Measurements from ENCODE around the gene PLA2G4E. TPM values are rescaled to one million over a fixed set of nuclear protein-coding genes. Genes with fewer than 3 reads are reported as not detected.

PLA2G4E gene
- total and polyA plus RNA-seq, 2 experiments from 2014 or later, result not detected

DNA sequence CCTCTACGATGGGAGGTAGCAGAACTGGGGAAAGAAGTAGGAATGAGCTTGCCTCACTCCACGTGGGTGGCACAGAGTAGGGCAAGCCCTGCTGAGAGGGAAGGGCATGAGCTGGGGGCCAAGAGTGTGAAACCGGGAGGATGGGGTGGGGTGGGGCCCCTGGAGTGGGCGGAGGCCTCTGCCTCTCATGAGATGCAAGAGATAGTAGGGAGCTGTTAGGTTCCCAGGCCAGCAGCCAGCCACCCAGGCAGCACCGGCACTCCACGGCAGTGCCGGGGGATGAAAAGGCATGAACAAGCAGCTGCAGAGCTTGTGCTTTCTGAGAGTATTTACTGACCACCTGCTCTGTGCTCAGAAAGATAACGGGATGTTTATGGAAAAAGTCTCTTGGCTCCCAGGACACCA, 24.4 kb upstream of the PLA2G4E start (continued):
- TF ChIP-seq, protein P1, sequence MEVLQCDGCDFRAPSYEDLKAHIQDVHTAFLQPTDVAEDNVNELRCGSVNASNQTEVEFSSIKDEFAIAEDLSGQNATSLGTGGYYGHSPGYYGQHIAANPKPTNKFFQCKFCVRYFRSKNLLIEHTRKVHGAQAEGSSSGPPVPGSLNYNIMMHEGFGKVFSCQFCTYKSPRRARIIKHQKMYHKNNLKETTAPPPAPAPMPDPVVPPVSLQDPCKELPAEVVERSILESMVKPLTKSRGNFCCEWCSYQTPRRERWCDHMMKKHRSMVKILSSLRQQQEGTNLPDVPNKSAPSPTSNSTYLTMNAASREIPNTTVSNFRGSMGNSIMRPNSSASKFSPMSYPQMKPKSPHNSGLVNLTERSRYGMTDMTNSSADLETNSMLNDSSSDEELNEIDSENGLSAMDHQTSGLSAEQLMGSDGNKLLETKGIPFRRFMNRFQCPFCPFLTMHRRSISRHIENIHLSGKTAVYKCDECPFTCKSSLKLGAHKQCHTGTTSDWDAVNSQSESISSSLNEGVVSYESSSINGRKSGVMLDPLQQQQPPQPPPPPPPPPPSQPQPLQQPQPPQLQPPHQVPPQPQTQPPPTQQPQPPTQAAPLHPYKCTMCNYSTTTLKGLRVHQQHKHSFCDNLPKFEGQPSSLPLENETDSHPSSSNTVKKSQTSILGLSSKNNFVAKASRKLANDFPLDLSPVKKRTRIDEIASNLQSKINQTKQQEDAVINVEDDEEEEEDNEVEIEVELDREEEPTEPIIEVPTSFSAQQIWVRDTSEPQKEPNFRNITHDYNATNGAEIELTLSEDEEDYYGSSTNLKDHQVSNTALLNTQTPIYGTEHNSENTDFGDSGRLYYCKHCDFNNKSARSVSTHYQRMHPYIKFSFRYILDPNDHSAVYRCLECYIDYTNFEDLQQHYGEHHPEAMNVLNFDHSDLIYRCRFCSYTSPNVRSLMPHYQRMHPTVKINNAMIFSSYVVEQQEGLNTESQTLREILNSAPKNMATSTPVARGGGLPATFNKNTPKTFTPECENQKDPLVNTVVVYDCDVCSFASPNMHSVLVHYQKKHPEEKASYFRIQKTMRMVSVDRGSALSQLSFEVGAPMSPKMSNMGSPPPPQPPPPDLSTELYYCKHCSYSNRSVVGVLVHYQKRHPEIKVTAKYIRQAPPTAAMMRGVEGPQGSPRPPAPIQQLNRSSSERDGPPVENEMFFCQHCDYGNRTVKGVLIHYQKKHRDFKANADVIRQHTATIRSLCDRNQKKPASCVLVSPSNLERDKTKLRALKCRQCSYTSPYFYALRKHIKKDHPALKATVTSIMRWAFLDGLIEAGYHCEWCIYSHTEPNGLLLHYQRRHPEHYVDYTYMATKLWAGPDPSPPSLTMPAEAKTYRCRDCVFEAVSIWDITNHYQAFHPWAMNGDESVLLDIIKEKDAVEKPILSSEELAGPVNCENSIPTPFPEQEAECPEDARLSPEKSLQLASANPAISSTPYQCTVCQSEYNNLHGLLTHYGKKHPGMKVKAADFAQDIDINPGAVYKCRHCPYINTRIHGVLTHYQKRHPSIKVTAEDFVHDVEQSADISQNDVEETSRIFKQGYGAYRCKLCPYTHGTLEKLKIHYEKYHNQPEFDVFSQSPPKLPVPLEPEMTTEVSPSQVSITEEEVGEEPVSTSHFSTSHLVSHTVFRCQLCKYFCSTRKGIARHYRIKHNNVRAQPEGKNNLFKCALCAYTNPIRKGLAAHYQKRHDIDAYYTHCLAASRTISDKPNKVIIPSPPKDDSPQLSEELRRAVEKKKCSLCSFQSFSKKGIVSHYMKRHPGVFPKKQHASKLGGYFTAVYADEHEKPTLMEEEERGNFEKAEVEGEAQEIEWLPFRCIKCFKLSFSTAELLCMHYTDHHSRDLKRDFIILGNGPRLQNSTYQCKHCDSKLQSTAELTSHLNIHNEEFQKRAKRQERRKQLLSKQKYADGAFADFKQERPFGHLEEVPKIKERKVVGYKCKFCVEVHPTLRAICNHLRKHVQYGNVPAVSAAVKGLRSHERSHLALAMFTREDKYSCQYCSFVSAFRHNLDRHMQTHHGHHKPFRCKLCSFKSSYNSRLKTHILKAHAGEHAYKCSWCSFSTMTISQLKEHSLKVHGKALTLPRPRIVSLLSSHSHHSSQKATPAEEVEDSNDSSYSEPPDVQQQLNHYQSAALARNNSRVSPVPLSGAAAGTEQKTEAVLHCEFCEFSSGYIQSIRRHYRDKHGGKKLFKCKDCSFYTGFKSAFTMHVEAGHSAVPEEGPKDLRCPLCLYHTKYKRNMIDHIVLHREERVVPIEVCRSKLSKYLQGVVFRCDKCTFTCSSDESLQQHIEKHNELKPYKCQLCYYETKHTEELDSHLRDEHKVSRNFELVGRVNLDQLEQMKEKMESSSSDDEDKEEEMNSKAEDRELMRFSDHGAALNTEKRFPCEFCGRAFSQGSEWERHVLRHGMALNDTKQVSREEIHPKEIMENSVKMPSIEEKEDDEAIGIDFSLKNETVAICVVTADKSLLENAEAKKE (CRISPR knock-in tag; IDR thresholded peaks at IDR 0.05), result no peak
- TF ChIP-seq EZH2phosphoT487 (IDR thresholded peaks at IDR 0.05; ENCODE audit: unreplicated experiment), result no peak
- TF ChIP-seq, protein P2, sequence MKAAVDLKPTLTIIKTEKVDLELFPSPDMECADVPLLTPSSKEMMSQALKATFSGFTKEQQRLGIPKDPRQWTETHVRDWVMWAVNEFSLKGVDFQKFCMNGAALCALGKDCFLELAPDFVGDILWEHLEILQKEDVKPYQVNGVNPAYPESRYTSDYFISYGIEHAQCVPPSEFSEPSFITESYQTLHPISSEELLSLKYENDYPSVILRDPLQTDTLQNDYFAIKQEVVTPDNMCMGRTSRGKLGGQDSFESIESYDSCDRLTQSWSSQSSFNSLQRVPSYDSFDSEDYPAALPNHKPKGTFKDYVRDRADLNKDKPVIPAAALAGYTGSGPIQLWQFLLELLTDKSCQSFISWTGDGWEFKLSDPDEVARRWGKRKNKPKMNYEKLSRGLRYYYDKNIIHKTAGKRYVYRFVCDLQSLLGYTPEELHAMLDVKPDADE (IDR thresholded peaks at IDR 0.05), result no peak

DNA sequence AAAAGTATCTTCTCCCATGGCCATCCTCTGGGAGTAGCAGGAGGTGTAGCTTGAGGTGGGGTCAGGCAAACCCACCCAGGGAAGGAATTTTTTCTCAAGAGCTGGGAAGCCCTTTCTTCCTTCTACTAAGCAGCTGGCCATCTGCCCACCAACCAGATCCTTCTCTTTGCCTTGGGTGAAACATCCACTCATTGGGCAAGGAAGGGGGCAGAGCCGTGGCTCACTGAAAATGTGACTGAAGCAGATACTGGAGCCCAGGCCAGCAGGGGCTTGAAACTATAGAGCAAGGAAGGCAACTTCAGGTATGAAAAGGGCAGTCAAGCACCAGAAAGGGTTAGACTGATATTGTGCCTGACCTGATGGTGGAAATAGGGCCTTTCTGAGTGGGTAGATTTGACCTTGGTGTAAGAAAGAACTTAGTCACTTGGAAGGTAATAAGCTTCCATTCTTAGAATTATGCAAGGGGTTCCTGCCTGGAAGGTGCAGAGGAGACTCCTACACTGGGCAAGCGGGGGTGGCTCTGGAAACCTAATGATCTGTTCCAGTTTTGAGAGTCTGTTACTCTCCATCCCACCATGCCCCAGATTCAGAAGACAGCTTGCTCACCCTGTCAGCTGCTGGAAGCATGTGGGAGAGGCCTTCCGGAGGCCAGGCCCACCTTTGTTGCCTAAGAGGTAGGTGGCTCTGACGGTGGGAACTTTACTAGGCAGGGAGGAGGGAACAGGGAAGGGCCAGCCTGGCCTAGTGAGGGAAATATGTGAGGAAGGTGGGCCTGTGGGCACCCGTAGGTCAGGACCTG, 22.0 kb upstream of the PLA2G4E start:
- Histone ChIP-seq H3K4me1 (ENCODE audit: insufficient read depth) (no peaks in the 10 kb centered on the region), H3K36me3 (ENCODE audit: insufficient read depth) (no peaks in the 10 kb centered on the region), H3K79me2 (replicated peaks; ENCODE audit: insufficient read depth) (no peaks in the 10 kb centered on the region), H4K20me1 (replicated peaks; ENCODE audit: insufficient read depth) (no peaks in the 10 kb centered on the region; the same call in 1 of the 2 replicates), H3K4me3 (no peak overlapping the region), H2AFZ (peak overlapping the region; percentile 74), H3K27me3 (ENCODE audit: insufficient read depth) (no peaks in the 10 kb centered on the region), H3F3A (replicated peaks; ENCODE audit: low read depth) (no peaks in the 10 kb centered on the region), H3K4me2 (no peak overlapping the region), H3K27ac (ENCODE audit: low read depth) (no peak overlapping the region), H3K9me2 (ENCODE audit: insufficient read depth) (no peaks in the 10 kb centered on the region)
- Mint-ChIP-seq H3K4me1 (peaks cover 7% of the 10 kb centered on the region), H3K36me3 (ENCODE audit: low read depth) (no peaks in the 10 kb centered on the region), H3K4me3 (no peak overlapping the region), H3K27me3 (ENCODE audit: insufficient read depth, low read depth, poor library complexity) (peaks cover 8% of the 10 kb centered on the region), H3K27ac (no peak overlapping the region), H3K9me3 (peaks cover 5% of the 10 kb centered on the region; the same call in 2 of the 3 replicates)
- no peak for ATAC-seq
- DNase-seq (ENCODE audit: low spot score), result no peak
- TF ChIP-seq, protein P3, sequence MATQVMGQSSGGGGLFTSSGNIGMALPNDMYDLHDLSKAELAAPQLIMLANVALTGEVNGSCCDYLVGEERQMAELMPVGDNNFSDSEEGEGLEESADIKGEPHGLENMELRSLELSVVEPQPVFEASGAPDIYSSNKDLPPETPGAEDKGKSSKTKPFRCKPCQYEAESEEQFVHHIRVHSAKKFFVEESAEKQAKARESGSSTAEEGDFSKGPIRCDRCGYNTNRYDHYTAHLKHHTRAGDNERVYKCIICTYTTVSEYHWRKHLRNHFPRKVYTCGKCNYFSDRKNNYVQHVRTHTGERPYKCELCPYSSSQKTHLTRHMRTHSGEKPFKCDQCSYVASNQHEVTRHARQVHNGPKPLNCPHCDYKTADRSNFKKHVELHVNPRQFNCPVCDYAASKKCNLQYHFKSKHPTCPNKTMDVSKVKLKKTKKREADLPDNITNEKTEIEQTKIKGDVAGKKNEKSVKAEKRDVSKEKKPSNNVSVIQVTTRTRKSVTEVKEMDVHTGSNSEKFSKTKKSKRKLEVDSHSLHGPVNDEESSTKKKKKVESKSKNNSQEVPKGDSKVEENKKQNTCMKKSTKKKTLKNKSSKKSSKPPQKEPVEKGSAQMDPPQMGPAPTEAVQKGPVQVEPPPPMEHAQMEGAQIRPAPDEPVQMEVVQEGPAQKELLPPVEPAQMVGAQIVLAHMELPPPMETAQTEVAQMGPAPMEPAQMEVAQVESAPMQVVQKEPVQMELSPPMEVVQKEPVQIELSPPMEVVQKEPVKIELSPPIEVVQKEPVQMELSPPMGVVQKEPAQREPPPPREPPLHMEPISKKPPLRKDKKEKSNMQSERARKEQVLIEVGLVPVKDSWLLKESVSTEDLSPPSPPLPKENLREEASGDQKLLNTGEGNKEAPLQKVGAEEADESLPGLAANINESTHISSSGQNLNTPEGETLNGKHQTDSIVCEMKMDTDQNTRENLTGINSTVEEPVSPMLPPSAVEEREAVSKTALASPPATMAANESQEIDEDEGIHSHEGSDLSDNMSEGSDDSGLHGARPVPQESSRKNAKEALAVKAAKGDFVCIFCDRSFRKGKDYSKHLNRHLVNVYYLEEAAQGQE (IDR thresholded peaks at IDR 0.05; ENCODE audit: unreplicated experiment), result no peak
- no peak for TF ChIP-seq POLR2AphosphoS5 (IDR thresholded peaks at IDR 0.05; ENCODE audit: low read depth)
- no peak for TF ChIP-seq STAT1 (IDR thresholded peaks at IDR 0.05; ENCODE audit: unreplicated experiment)
- TF ChIP-seq NANOG (IDR thresholded peaks at IDR 0.05; ENCODE audit: borderline replicate concordance), result no peak
- TF ChIP-seq ZNF331 (CRISPR knock-in tag; IDR thresholded peaks at IDR 0.05; ENCODE audit: low read depth), result no peak
- no peak for TF ChIP-seq EZH2 (IDR thresholded peaks at IDR 0.05; ENCODE audit: low read depth, unreplicated experiment)
- TF ChIP-seq, protein P4, sequence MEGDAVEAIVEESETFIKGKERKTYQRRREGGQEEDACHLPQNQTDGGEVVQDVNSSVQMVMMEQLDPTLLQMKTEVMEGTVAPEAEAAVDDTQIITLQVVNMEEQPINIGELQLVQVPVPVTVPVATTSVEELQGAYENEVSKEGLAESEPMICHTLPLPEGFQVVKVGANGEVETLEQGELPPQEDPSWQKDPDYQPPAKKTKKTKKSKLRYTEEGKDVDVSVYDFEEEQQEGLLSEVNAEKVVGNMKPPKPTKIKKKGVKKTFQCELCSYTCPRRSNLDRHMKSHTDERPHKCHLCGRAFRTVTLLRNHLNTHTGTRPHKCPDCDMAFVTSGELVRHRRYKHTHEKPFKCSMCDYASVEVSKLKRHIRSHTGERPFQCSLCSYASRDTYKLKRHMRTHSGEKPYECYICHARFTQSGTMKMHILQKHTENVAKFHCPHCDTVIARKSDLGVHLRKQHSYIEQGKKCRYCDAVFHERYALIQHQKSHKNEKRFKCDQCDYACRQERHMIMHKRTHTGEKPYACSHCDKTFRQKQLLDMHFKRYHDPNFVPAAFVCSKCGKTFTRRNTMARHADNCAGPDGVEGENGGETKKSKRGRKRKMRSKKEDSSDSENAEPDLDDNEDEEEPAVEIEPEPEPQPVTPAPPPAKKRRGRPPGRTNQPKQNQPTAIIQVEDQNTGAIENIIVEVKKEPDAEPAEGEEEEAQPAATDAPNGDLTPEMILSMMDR (conservative IDR thresholded peaks at IDR 0.05; ENCODE audit: low read depth in 2 of 2), result no peak
- no peak for TF ChIP-seq EZH2phosphoT487 (IDR thresholded peaks at IDR 0.05; ENCODE audit: unreplicated experiment)
